ENCODE results near the gene VAX1.

The VAX1 gene

GRCh38 chr10:117138838-117139580 is 939 bp upstream of the VAX1 start:
- Histone ChIP-seq H3K27me3 (ENCODE audit: insufficient read depth, low read length, poor library complexity, severe bottlenecking) (no peaks in the 10 kb centered on the region), H3K36me3 (ENCODE audit: insufficient read depth, low read length) (no peaks in the 10 kb centered on the region), H3K9me2 (replicated peaks; ENCODE audit: low read depth, low read length) (no peaks in the 10 kb centered on the region), H3K9me3 (ENCODE audit: insufficient read depth, low read depth, low read length) (no peaks in the 10 kb centered on the region), H3F3A (ENCODE audit: low read depth) (no peaks in the 10 kb centered on the region), H3K4me2 (ENCODE audit: low read depth, low read length, poor library complexity, severe bottlenecking) (no peak overlapping the region), H3K79me2 (ENCODE audit: insufficient read depth, low read length) (no peaks in the 10 kb centered on the region), H3K4me3 (ENCODE audit: low read length, poor library complexity, severe bottlenecking) (no peak overlapping the region), H3K4me1 (ENCODE audit: insufficient read depth, low read length, poor library complexity, severe bottlenecking) (no peaks in the 10 kb centered on the region), H3K9ac (ENCODE audit: low read depth, low read length, poor library complexity, severe bottlenecking) (no peak overlapping the region), H2AFZ (ENCODE audit: low read length) (no peak overlapping the region), H4K20me1 (ENCODE audit: insufficient read depth, low read length, poor library complexity, severe bottlenecking) (no peaks in the 10 kb centered on the region)
- TF ChIP-seq CTCF (conservative IDR thresholded peaks at IDR 0.05; ENCODE audit: low read length) (no peak), EZH2phosphoT487 (IDR thresholded peaks at IDR 0.05; ENCODE audit: borderline replicate concordance) (no peak)

- no peak overlapping the region for H2AFZ ChIP-seq (ENCODE audit: low read length)
Measured at GRCh38 chr10:117137031-117137910, 799 bp downstream of the VAX1 start.

GRCh38 chr10:117136391-117136975 is 1.6 kb downstream of the VAX1 start:
- Histone ChIP-seq H3K4me1 (ENCODE audit: insufficient read depth, low read length, poor library complexity, severe bottlenecking) (no peaks in the 10 kb centered on the region), H3K9me2 (replicated peaks; ENCODE audit: low read depth, low read length) (no peaks in the 10 kb centered on the region), H4K20me1 (ENCODE audit: insufficient read depth, low read length, poor library complexity, severe bottlenecking) (no peaks in the 10 kb centered on the region), H3F3A (ENCODE audit: low read depth) (no peaks in the 10 kb centered on the region), H3K4me2 (ENCODE audit: low read depth, low read length, poor library complexity, severe bottlenecking) (no peak overlapping the region), H3K36me3 (ENCODE audit: insufficient read depth, low read length) (no peaks in the 10 kb centered on the region), H3K79me2 (ENCODE audit: insufficient read depth, low read length) (no peaks in the 10 kb centered on the region), H3K9ac (ENCODE audit: low read depth, low read length, poor library complexity, severe bottlenecking) (no peak overlapping the region), H2AFZ (ENCODE audit: low read length) (no peak overlapping the region), H3K4me3 (ENCODE audit: low read length, poor library complexity, severe bottlenecking) (no peak overlapping the region), H3K27me3 (ENCODE audit: insufficient read depth, low read length, poor library complexity, severe bottlenecking) (no peaks in the 10 kb centered on the region), H3K9me3 (ENCODE audit: insufficient read depth, low read depth, low read length) (no peaks in the 10 kb centered on the region)
- TF ChIP-seq EZH2phosphoT487 (IDR thresholded peaks at IDR 0.05; ENCODE audit: borderline replicate concordance) (no peak), CTCF (conservative IDR thresholded peaks at IDR 0.05; ENCODE audit: low read length) (no peak)

More at GRCh38 chr10:117137031-117137910, 799 bp downstream of the VAX1 start:
- H3K79me2 ChIP-seq (ENCODE audit: insufficient read depth, low read length), result no peaks in the 10 kb centered on the region
- H3K27me3 ChIP-seq (ENCODE audit: insufficient read depth, low read length, poor library complexity, severe bottlenecking), result no peaks in the 10 kb centered on the region
- no peaks in the 10 kb centered on the region for H3F3A ChIP-seq (ENCODE audit: low read depth)
- no peak overlapping the region for H3K9ac ChIP-seq (ENCODE audit: low read depth, low read length, poor library complexity, severe bottlenecking)
- no peak overlapping the region for H3K4me2 ChIP-seq (ENCODE audit: low read depth, low read length, poor library complexity, severe bottlenecking)
- no peaks in the 10 kb centered on the region for H3K9me2 ChIP-seq (replicated peaks; ENCODE audit: low read depth, low read length)
- H3K4me3 ChIP-seq (ENCODE audit: low read length, poor library complexity, severe bottlenecking), result no peak overlapping the region
- H3K36me3 ChIP-seq (ENCODE audit: insufficient read depth, low read length), result no peaks in the 10 kb centered on the region
- TF ChIP-seq EZH2phosphoT487 (IDR thresholded peaks at IDR 0.05; ENCODE audit: borderline replicate concordance) (no peak), CTCF (conservative IDR thresholded peaks at IDR 0.05; ENCODE audit: low read length) (no peak)
- H4K20me1 ChIP-seq (ENCODE audit: insufficient read depth, low read length, poor library complexity, severe bottlenecking), result no peaks in the 10 kb centered on the region
- H3K9me3 ChIP-seq (ENCODE audit: insufficient read depth, low read depth, low read length), result no peaks in the 10 kb centered on the region
- H3K4me1 ChIP-seq (ENCODE audit: insufficient read depth, low read length, poor library complexity, severe bottlenecking), result no peaks in the 10 kb centered on the region

All from Loucy (cell line).